Stimulated activated CD8-positive, alpha-beta memory T cell treated with anti-CD3 and anti-CD28 coated beads, Interleukin-12 subunit alpha, Interleukin-12 subunit beta, amount 100 ng/mL, for 4 hours (primary cell): ENCODE measurements around the gene DNAH1.

Experiments used
- DNase-seq: peaks from one replicate; pipeline ENCODE4 v3.0.0-alpha.2; 2020; ENCODE audit warnings: low read depth

The DNAH1 gene

DNA sequence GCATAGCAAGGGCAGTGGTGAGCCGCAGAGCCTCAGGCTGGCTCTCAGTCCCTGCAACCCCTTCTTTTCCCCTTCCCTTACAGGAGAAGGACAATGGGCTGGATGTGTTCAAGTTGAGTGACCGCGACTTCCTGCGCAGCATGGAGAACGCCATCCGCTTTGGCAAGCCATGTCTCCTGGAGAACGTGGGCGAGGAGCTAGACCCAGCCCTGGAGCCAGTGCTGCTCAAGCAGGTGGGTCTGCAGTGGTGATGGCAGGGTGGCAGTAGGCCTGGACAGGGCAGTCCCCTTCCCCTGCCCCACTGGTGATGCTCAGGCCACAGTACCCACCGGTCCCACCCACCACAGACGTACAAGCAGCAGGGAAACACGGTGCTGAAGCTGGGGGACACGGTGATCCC, 75.0 kb downstream of the DNAH1 start:
- no peak for DNase-seq

DNA sequence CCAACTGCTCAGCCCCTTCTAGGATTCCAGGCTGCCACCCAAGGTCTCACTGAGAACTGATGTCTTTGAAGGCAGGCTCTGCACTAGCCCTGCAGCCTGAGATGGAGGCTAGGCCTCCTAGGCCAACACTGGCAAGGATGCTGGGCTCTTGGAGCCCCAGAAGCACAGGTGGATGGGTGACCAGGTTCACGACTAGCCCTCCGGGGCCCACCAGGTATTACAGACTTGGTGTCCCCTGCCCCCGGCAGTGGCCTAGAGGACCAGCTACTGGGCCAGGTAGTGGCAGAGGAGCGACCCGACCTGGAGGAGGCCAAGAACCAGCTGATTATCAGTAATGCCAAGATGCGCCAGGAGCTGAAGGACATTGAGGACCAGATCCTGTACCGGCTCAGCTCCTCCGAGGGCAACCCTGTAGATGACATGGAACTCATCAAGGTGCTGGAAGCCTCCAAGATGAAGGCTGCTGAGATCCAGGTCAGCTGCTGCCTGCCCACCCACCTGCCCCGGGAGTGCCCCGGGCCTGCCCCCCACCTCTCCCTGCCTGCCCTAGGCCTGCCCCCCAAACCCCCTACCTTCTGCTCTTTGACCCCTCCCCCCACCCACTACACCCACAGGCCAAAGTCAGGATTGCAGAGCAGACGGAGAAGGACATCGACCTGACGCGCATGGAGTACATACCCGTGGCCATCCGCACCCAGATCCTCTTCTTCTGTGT, 76.3 kb downstream of the DNAH1 start:
- DNase-seq = no peak

DNA sequence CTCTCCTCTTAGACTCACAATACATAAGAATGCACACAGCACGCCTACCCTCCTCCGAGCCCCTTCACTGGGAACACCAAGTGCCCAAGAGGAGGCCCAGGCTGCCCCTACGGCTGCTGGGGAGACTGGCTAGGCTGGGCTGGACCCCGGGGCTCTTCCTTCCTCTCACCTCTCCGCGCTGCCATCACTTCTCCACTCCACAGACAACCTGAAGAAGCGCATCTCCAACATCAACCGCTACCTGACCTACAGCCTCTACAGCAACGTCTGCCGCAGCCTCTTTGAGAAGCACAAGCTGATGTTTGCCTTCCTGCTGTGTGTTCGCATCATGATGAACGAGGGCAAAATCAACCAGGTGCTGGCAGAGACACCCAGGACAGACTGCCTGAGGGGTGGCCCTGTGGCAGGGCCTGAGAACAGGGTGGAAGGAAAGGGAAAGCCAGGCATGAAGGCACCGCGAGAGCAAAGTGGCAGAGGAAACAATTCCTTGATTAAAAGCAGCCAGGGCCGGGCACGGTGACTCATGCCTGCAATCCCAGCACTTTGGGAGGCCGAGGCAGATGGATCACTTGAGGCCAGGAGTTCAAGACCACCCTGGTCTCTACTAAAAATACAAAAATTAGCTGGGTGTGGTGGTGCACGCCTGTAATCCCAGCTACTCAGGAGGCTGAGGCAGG, 77.2 kb downstream of the DNAH1 start:
- DNase-seq = no peak

DNA sequence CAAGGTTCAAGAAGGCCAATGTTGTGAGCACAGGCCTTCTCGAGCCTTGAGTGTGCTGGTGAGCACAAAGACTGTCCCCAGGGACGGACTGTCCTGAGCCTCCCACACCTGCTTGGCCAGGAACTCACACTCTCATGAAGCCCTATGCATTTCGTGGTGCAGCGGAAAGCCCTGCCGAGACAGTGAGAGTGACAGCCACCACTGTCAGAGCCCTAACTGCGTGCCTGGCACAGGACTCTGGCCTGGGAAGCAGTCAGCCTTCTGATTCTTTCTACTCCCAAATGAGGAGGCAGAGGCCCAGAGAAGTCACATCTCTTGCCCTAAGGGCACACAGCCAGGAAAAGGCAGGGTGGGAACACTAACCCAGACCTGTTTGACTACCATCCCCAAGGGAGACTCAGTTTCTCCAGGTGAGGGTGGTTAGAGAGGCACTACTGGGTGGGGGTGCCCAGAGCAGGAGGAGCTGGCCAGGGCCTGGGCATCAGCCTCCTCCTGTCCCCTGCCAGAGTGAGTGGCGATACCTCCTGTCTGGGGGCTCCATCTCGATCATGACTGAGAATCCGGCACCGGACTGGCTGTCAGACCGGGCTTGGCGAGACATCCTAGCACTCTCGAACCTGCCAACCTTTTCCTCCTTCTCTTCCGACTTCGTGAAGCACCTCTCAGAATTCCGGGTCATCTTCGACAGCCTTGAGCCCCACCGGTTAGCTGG, 78.0 kb downstream of the DNAH1 start:
- no peak for DNase-seq

DNA sequence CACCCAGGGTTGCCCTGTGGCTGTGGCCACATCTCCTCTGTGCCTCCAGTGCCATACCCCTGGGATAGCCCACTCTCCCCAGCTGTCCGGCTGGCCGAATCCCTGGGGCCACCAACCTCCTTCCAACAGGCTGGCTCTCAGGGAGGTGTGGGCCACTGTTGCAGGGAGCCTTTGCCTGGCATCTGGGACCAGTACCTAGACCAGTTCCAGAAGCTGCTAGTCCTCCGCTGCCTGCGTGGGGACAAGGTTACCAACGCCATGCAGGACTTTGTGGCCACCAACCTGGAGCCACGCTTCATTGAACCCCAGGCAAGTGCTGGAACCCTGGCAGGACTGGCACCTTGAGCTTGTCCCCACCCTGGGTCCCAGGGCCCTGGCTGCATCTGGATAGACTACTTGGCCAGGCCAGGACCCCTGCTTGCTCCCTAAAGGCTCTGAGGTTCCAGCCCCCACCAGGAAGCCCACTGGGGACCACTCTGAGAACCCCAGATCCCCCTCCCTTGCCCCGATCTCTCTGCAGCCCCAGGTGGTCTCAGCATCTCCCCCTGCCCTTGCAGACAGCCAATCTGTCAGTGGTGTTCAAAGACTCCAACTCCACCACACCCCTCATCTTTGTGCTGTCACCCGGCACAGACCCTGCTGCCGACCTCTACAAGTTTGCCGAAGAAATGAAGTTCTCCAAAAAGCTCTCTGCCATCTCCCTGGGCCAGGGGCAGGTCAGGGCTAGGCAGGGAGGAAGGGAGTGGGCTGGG, 78.8 kb downstream of the DNAH1 start:
- DNase-seq = no peak

DNA sequence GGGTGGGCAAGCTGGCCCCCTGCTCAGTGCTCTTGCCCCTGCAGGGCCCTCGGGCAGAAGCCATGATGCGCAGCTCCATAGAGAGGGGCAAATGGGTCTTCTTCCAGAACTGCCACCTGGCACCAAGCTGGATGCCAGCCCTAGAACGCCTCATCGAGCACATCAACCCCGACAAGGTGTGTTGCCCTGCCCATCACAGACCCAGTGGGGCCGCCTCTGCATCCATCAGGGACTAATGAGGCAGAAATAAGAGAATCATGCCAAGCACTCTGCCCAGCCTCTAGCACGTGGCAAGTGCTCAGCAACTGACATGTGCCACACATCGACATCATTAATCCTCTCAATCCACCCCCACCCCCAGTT, 79.4 kb downstream of the DNAH1 start:
- no peak for DNase-seq

DNA sequence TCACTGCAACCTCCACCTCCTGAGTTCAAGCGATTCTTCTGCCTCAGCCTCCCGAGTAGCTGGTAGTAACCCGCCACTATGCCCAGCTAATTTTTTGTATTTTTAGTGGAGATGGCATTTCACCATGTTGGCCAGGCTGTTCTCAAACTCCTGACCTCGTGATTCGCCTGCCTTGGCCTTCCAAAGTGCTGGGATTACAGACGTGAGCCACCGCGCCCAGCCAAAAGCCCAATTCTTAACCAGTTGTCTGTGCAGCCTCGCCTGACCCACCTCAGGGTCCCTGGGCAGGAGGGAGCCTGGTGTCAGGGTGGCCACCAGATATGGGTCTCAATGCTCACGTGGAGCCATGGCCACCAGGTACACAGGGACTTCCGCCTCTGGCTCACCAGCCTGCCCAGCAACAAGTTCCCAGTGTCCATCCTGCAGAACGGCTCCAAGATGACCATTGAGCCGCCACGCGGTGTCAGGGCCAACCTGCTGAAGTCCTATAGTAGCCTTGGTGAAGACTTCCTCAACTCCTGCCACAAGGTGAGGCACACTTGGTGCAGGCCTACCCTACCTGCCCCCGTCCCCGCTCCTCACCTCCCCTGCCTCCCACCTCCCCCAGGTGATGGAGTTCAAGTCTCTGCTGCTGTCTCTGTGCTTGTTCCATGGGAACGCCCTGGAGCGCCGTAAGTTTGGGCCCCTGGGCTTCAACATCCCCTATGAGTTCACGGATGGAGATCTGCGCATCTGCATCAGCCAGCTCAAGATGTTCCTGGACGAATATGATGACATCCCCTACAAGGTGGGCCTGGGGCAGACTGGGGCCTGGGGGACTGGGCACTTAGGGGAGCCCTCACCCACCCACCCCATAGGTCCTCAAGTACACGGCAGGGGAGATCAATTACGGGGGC, 80.1 kb downstream of the DNAH1 start:
- DNase-seq = no peak

DNA sequence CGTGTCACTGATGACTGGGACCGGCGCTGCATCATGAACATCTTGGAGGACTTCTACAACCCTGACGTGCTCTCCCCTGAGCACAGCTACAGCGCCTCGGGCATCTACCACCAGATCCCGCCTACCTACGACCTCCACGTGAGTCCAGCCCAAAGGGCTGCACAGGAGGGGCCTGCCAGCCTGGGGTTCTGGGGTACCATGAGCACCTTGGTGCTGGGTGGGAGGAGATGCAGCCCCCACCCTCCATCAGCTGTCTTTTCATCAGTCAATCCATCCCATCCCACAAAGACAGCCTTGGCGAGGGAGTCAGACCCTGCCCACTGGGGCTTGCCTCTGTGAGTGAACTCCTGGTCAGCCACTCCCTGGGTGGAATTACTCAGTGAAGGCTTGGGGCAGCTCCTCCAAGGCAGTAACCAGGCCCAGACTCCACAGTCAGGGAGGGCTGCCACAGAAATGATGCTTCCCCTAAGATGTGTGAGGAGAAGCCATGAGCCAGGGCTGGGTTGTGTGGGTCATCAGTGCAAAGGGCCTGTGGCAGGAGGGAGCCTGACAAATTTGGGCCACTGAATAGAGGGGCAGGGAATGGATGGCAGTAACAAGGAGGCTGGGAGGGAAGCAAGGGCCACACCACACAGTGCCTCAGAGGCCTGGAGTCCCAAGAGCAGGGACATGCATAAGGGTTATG, 80.9 kb downstream of the DNAH1 start:
- DNase-seq = no peak

DNA sequence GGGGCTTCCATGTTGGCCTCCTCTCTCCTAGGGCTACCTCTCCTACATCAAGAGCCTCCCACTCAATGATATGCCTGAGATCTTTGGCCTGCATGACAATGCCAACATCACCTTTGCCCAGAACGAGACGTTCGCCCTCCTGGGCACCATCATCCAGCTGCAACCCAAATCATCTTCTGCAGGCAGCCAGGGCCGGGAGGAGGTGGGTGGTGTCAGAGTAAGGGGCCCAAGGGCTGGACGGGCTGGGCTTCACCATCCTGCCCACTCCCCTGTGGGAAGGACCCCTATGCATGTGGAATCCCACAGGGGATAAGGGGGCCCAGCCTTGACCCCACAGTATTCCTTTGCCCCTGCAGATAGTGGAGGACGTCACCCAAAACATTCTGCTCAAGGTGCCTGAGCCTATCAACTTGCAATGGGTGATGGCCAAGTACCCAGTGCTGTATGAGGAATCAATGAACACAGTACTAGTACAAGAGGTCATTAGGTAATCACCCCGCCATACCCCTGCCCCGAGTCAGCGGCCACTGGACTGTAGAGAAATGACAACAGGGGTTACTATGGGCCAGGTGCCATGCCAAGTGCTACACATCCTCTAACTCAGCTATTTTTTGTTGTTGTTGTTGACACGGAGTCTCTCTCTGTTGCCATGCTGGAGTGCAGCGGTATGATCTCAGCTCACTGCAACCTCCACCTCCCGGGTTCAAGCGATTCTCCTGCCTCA, 81.7 kb downstream of the DNAH1 start:
- no peak for DNase-seq

DNA sequence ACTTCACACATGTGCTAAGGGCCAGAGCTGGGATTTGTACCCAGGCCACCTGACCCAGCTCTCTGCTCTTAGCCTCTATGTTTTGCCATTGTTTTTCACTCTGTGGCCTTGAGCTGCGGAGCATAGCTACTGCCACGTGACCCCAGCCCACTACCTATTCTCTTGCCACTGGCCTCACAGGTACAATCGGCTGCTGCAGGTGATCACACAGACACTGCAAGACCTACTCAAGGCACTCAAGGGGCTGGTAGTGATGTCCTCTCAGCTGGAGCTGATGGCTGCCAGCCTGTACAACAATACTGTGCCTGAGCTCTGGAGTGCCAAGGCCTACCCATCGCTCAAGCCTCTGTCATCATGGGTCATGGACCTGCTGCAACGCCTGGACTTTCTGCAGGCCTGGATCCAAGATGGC, 82.6 kb downstream of the DNAH1 start:
- DNase-seq = no peak

DNA sequence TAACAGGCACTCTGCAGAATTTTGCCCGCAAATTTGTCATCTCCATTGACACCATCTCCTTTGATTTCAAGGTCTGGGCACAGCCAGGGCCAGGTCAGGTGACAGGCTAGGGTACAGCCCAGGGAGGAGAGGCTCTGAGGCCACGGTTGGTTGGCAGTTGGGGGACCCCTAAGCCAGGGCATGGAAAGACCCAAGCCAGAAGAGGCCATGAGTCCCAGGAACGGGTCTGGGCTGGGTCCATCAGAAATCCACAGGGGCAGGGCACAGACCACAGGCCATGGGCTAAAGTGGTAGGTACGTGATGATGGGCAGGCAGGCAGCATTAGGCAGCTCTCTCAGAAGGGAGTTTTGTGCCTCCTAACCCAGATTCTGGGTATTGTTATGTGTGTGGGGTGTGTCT, 83.0 kb downstream of the DNAH1 start:
- DNase-seq = no peak

DNA sequence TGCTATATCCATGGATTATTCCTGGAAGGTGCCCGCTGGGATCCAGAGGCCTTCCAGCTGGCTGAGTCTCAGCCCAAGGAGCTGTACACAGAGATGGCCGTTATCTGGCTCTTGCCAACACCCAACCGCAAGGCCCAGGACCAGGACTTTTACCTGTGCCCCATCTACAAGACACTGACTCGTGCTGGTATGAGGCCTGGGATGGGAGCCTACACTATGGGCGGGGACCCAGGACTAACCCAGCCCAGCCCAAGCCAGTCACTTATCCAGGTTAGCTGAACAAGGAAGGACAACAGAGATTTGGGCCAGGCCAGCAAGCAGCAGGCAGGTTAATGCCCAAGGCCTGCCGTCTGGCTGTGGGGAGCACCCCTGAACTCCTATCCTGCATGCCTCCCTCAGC, 83.5 kb downstream of the DNAH1 start:
- DNase-seq = no peak

DNA sequence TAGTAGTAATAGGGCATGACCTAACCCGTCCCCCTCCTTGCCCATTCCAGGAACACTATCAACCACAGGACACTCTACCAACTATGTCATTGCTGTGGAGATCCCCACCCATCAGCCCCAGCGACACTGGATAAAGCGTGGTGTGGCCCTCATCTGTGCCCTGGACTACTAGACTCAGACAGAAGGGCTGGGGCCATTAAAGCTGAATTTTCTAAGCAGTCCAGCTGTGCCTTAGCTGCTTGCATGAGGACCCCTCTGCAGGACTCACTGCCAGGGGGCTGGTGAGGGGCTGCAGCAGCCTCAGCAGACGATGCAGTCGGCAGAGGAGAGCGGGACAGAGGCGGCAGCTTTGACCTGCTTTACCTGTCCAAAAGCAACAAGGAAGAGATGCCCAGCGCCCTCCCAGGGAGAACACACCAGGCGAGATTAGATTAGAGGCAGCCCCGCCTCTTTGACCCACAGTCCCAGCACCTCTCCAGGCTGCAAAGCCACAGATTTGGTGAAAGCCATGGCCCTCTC, 84.2 kb downstream of the DNAH1 start:
- no peak for DNase-seq

DNA sequence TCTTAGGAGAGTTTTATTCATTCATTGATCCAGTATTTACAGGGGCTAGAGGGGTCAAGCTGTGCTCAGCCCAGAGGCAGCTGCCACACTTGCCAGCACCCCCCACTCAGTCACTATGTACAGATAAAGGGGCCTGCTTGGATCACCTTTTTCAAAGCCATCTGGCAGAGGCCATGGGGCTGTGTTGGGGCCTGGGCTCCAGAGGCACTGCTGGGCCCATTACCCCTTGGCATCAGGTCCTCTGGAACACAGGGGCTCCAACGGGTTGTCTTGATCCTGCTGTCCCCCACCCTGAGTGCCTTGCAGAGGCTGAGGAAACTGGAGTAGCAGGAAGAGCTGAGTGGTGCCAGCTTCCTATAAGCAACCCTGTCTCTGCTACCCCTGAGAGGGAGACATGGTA, 84.9 kb downstream of the DNAH1 start:
- DNase-seq = no peak

DNA sequence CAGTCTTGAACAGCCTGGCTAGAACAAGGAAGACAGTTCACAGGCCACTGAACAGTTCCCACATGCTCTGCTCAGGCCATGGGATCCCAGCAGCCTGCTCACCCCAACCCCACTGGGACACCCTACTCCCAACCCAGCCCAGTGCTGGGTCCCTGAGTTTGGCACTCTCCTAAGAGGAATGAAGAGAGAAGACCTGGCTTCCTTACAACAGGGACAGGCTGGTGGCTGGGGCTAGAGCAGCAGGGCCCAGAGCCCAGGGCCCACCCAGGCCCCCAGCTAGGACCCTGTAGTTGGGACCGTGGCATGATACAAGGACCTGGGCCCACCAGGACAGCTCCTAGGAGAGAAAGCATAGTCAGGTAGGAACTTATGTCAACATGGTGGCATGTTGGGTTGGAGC, 85.4 kb downstream of the DNAH1 start:
- DNase-seq = no peak

DNA sequence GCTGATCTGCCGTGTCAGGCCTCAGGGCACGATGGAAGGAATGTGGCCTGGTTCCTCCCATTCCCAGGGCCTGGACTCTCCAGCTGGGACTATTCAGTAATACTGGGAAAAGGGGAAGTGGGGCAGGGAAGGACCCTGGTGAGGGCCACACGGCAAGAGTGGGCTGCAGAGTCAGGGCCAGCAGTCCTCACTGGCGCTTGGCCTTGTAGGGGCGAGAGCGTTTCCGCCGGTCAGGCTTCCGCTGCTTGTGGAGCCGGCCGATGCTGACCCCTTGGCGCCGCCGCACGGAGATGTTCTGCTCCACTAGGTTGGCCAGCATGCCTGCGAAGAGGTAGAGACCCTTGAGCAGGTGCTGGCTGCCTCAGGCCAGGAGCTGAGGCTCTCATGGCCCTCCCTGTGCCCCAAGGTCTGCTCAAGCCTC, 86.0 kb downstream of the DNAH1 start:
- DNase-seq = no peak

DNA sequence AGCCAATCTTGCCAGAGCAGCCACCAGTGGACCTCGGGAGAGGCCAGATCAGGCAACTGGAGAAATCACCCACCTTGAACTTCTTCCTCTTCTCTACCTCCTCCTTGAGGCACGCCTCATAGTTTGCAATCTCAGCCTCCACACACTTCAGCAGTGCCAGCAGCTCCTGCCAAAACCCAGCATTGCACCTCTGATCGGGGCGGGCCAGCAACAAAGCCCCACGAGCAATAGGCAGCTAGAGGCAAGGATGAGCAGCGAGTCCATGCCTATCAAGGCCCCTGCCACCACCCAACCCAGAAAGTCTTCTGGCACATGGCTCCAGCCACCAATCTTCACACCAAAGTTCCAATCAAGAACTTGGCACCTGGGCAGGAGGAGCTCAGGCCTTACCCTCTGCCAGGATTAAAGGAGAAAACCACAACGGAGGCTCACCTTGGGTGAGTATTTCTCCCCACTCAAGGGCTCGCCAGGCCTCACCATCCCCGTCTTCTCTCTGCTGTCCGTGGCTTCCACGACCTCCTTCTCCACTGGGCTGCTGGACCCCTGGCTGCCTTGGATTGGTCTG, 86.7 kb downstream of the DNAH1 start:
- no peak for DNase-seq

DNA sequence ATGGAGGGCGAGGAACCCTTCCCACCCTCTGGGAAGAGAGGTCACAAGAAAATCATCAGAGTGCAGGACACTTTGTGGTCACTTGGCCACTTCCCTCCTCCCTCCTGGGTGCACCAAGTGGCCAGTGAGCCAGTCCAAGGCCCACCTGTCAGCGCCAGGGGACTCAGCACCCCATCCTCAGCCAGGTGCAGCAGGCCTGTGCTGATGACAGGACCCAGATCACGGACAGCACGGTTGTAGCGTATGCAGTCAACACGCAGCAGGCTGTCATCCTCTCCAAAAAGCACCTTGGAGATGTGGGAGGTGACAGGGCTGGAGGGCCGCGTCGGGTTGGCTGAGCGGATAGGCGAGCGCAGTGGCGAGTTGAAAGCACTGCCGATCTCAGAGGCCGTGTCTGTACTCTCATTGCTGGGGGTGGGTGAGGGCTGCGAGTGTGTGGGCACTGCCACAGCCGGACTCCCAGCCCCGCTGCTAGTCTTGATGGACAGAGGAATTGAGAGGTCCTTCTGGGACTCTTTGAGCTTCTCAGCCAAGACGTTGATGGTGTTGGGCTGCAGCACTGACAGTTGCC, 87.2 kb downstream of the DNAH1 start:
- no peak for DNase-seq

DNA sequence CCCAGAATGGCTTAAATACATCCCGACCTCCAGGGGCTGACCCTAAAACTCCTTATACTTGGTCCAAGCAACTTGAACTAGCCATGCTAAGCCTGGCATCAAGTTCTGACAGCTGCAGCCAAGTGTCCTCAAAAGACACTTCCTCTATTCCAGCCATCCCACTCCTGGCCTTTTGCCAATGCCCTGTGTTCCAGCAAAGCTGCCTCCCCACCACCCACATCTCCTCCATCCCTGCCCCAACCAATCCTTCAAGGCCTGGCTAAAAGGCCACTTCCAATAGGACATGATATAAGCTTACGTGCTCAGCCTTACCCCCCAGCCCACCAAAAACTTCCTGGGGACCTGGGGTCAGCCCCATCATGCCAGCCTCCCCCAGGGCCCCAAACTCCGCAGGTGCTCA, 87.8 kb downstream of the DNAH1 start:
- no peak for DNase-seq
